ENCODE measurements around the gene HIP1R.

DNA sequence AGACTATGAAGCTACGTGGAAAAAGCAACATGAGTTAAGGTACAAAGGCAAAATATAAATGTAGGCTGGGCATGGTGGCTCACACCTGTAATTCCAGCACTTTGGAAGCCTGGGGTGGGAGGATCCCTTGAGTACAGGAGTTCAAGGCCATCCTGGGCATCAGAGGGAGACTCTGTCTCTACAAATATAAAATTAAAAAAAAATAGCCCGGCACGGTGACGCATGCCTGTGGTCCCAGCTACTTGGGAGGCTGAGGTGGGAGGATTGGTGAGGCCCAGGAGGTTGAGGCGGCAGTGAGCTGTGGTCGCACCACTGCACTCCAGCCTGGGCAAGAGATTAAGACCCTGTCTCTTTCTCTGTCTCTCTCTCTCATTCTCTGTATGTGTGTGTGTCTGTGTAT is 64.6 kb downstream of the HIP1R start:
- TF ChIP-seq KLF1 (tag by site-specific recombination; IDR thresholded peaks at IDR 0.05) (no peak), ZNF350 (tag by site-specific recombination; IDR thresholded peaks at IDR 0.05) (no peak), REST (tag by site-specific recombination; IDR thresholded peaks at IDR 0.05) (no peak), ZNF626 (tag by site-specific recombination; IDR thresholded peaks at IDR 0.05) (no peak), ZNF169 (tag by site-specific recombination; IDR thresholded peaks at IDR 0.05) (no peak)
- TF ChIP-seq, protein P1, sequence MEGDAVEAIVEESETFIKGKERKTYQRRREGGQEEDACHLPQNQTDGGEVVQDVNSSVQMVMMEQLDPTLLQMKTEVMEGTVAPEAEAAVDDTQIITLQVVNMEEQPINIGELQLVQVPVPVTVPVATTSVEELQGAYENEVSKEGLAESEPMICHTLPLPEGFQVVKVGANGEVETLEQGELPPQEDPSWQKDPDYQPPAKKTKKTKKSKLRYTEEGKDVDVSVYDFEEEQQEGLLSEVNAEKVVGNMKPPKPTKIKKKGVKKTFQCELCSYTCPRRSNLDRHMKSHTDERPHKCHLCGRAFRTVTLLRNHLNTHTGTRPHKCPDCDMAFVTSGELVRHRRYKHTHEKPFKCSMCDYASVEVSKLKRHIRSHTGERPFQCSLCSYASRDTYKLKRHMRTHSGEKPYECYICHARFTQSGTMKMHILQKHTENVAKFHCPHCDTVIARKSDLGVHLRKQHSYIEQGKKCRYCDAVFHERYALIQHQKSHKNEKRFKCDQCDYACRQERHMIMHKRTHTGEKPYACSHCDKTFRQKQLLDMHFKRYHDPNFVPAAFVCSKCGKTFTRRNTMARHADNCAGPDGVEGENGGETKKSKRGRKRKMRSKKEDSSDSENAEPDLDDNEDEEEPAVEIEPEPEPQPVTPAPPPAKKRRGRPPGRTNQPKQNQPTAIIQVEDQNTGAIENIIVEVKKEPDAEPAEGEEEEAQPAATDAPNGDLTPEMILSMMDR (tag by site-specific recombination; IDR thresholded peaks at IDR 0.05) = no peak

Measured in HEK293 (cell line).